ENCODE data around the gene DTD2.
"Not testable (repeated sequence)": the region's sequence is repeated elsewhere in the genome, so short reads cannot be mapped to it uniquely, and the experiment has no call there.

DTD2 gene

GRCh38 chr14:31441273-31442111 is 15.8 kb downstream of the DTD2 start:
- peak; percentile 20 for DNase-seq (ENCODE audit: low spot score)

- no peak for DNase-seq (ENCODE audit: low spot score)
Observed at GRCh38 chr14:31440280-31440679, 17.0 kb downstream of the DTD2 start.

GRCh38 chr14:31439561-31439960 is 17.7 kb downstream of the DTD2 start:
- DNase-seq (ENCODE audit: low spot score), result no peak

DNA sequence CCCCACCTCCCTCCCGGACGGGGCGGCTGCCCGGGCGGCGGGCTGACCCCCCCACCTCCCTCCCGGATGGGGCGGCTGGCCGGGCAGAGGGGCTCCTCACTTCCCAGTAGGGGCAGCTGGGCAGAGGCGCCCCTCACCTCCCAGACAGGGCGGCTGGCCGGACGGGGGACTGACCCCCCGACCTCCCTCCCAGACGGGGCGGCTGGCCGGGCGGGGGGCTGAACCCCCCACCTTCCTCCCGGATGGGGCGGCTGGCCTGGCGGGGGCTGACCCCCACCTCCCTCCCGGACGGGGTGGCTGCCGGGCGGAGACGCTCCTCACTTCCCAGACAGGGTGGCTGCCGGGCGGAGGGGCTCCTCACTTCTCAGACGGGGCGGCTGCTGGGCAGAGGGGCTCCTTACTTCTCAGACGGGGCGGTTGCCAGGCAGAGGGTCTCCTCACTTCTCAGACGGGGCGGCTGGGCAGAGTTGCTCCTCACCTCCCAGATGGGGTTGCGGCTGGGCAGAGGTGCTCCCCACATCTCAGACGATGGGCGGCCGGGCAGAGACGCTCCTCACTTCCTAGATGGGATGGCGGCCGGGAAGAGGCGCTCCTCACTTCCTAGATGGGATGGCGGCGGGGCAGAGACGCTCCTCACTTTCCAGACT is 20.1 kb downstream of the DTD2 start:
- not testable (repeated sequence) for DNase-seq (ENCODE audit: low spot score)

DNA sequence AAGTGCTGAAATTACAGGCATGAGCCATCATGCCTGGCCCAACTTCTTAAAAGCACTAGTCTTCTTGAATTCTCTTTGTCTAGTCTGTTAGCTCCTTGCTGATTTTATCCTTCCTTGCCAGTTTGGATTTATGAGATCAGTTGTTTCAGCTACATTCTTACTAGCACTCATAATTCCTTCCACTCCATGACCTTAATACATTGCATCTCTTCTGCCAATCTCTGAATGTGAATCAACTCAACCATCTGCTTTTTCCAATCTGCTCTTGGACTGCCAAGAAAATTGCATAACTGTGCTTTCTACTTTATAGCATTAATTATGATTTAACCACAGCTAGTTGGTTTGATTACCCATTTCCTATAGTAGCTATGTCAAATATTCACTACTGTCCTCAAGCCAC is 22.0 kb downstream of the DTD2 start:
- no peak for DNase-seq (ENCODE audit: low spot score)

GRCh38 chr14:31430634-31431264 is 26.6 kb downstream of the DTD2 start:
- no peak for DNase-seq (ENCODE audit: low spot score)

GRCh38 chr14:31429791-31430190 is 27.5 kb downstream of the DTD2 start:
- no peak for DNase-seq (ENCODE audit: low spot score)

GRCh38 chr14:31428011-31428410 is 29.3 kb downstream of the DTD2 start:
- DNase-seq (ENCODE audit: low spot score), result no peak

DNA sequence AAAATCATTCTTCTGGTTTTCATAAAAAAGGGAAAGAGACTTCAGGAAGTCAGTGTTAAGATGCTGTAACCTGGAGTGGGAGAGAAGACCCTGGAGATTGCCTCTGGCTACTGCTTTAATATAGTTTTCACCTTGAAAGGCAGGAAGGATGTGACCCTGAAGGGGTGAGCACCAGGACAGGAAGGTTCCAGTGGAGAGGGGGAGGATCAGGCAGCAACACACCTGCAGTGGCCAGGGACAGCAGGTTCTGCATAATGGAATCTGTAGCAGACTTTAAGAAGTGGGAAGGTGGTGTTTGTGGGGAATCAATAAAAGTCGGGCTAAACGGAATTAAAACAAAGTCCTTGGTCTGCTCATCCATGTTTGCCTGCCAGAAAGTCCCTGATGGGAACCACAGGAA is 30.6 kb downstream of the DTD2 start:
- DNase-seq (ENCODE audit: low spot score), result no peak

DNA sequence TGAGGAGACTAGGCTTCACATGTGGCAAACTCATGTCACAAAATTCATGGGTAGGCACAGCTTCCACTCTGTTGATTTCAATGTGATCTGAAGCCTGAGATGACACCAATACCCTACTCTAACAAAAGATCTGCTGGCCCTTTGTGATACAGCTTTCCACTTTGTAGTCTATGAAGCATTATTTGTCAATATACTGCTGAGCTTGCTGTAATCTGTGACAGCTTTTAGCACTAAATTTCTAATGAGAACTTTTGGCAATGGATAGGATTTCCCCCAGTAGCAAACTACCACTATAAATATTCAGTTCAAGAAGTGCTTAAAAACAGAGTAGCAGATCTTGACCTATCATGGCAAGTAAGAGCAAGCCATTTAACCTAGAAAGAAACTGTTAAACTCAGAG is 31.4 kb downstream of the DTD2 start:
- DNase-seq (ENCODE audit: low spot score), result no peak

DNA sequence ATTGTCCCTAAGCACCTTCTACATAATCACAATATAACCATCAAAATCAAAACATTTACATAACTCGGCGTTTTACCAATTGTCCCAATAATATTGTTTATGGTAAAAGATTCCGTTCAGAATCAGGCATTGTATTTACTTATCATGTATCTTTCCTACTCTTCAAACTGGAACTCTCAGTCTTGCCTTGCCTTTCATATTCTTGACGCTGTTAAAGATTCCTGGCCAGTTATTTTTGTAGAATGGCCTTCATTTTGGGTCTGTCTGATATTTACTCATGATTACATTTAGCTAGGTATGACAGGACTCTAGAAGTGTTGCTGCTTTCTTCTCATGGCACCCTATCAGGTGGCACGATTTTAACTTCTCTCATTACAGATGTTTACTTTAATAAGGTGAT is 36.1 kb downstream of the DTD2 start:
- no peak for DNase-seq (ENCODE audit: low spot score)

GRCh38 chr14:31420319-31421111 is 36.8 kb downstream of the DTD2 start, which contains the start of gene HEATR5A:
Gene HEATR5A, minus strand, starts transcription at chr14:31420550. Its CDS starts 17,575 bp downstream, at chr14:31402975.
- DNase-seq (ENCODE audit: low spot score), result peak; percentile 94

DNA sequence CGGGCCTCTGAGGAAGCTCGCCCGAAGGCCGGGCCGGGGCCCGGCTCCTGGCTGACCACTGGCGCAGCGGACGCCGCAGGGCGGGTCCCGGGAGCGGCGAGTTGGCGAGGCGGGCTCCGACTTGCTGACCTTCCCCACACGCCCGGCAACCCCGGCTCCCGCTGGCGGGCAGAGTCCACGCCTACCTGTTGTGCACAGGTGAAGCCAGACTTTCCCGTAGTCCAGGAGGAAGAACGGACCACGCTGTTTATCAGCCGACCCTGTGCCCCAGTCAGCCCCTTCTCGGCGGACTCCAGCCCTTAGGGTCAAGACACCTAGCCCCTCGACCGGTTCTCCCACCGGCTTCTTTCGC is 37.4 kb downstream of the DTD2 start:
- no peak for DNase-seq (ENCODE audit: low spot score)

GRCh38 chr14:31419179-31419966 is 37.9 kb downstream of the DTD2 start:
- DNase-seq (ENCODE audit: low spot score), result no peak

GRCh38 chr14:31418440-31418839 is 38.9 kb downstream of the DTD2 start:
- DNase-seq (ENCODE audit: low spot score), result no peak

DNA sequence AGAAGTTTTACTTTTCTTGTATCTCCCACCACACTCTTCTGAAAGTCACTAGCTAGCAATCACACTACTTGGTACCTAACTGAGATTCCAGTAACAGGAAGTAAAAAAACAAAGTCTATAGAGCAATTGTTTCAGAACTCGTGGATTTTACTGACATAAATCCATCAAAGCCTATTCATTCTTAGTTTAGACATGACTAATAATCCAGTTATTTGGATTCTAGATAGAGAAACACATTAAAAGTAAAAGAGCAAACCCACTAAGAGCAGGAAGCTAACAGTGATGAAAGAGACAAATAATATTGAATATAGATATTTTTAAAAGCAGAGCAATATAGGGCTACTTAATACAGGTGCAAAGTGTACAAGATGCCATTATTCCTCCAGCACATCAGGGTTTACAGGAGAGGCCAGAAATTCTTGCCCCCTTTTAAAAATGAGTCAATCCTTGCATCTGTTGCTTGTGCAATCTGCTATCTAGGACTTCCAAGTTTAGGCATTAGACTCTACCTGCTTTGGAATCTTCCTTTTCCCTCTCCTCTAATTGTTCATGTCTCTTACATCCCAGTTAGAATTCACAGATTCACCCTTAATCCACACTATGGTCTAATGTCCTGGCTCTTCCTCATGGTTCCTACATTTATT is 43.0 kb downstream of the DTD2 start:
- DNase-seq (ENCODE audit: low spot score), result no peak

DNA sequence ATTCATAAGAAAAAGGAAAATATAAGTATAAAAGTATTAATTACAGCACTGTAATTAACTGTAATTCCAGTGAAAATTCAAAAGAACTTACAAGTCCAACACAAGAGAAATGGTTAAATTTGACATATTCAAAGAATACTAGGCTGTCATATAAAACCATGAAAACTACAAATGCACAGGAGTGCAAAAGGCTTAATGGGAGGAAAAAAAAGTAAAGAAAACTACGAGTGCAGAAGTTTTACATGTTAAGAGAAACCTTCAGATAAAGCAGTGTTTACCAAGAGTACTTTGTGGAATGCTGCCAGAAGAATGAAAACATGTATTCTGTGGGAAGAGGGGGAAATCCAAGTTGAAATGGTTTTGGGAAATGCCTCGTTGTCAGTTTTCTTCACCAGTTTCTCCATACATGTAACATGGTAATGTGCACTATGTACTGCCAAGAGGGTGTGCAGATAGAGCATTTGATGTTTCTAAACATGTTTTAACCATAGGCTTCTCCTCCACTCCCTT is 46.0 kb downstream of the DTD2 start:
- DNase-seq (ENCODE audit: low spot score), result no peak

GRCh38 chr14:31410048-31410650 is 47.2 kb downstream of the DTD2 start:
- DNase-seq (ENCODE audit: low spot score), result no peak

- no peak for DNase-seq (ENCODE audit: low spot score)
Observed at GRCh38 chr14:31408421-31408820, 48.9 kb downstream of the DTD2 start.

DNA sequence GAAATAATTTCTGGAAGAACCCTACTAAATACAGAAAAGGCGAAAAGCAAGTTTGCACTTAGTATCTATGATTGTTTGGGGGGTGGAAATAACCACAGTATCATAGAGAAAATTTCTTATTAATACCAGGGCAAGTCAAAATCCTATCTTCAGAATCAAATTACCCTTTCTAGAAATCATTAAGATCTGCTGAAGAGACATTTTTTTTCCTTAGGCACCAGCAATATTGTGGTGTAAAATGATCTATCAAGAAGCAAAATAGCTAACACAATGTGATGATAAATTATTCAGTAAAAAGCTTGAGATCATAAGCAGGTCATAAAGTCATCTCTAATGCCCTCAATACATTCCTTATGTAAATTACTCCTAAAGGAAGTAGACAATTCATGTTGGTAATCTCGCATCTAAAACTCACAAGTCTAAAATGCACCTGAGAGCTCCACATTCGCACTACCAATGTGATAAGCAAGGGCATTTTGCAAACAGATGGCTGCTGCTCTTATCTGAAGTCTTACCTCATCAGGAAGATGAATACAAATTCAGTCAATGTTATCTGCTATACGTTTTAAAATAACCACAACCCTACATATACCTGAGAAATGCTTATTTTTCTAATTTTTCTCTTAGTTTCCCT is 51.6 kb downstream of the DTD2 start:
- no peak for DNase-seq (ENCODE audit: low spot score)

All from hematopoietic multipotent progenitor cell treated with erythropoietin and hydrocortisone succinate and interleukin-3 and kit ligand, for 15 days (in vitro differentiated cells).